Loucy (cell line): ENCODE measurements around the gene TMEM225B.

Experiments
- EZH2phosphoT487 ChIP-seq: fragments of 200-600 bp; IDR thresholded peaks from 2 replicates; pipeline ENCODE4 v1.6.1; 2018; ENCODE audit warnings: antibody characterized with exemption, mild to moderate bottlenecking, moderate library complexity, borderline replicate concordance
- TF ChIP-seq, protein P1 (sequence below): fragments of 200-600 bp; sonication (generic); conservative IDR thresholded peaks from 2 replicates; pipeline ENCODE4 v1.5.1; 2014; ENCODE audit warnings: mild to moderate bottlenecking, antibody characterized with exemption, low read length

- TF ChIP-seq, protein P1, sequence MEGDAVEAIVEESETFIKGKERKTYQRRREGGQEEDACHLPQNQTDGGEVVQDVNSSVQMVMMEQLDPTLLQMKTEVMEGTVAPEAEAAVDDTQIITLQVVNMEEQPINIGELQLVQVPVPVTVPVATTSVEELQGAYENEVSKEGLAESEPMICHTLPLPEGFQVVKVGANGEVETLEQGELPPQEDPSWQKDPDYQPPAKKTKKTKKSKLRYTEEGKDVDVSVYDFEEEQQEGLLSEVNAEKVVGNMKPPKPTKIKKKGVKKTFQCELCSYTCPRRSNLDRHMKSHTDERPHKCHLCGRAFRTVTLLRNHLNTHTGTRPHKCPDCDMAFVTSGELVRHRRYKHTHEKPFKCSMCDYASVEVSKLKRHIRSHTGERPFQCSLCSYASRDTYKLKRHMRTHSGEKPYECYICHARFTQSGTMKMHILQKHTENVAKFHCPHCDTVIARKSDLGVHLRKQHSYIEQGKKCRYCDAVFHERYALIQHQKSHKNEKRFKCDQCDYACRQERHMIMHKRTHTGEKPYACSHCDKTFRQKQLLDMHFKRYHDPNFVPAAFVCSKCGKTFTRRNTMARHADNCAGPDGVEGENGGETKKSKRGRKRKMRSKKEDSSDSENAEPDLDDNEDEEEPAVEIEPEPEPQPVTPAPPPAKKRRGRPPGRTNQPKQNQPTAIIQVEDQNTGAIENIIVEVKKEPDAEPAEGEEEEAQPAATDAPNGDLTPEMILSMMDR = peak; percentile 64
- no peak for TF ChIP-seq EZH2phosphoT487
Measured at GRCh38 chr7:99616359-99617191, 18.5 kb downstream of the TMEM225B start, which contains the start of gene ZSCAN25.
